ENCODE measurements around the gene KRT74. TPM values are rescaled to one million over a fixed set of nuclear protein-coding genes. Genes with fewer than 3 reads are reported as not detected.

Gene KRT74
- total and polyA plus RNA-seq, 10 of the 15 experiments (the other 5 are each of a cell fraction or from before 2014, with no cell fraction given) = not detected

GRCh38 chr12:52526511-52526951 lies 47.1 kb downstream of the KRT74 start (continued):
- TF ChIP-seq MTA2 (IDR thresholded peaks at IDR 0.05; ENCODE audit: low read depth) (no peak), IRF3 (IDR thresholded peaks at IDR 0.05) (no peak), SMARCA5 (IDR thresholded peaks at IDR 0.05) (no peak), BMI1 (IDR thresholded peaks at IDR 0.05; ENCODE audit: borderline replicate concordance) (no peak)

DNA sequence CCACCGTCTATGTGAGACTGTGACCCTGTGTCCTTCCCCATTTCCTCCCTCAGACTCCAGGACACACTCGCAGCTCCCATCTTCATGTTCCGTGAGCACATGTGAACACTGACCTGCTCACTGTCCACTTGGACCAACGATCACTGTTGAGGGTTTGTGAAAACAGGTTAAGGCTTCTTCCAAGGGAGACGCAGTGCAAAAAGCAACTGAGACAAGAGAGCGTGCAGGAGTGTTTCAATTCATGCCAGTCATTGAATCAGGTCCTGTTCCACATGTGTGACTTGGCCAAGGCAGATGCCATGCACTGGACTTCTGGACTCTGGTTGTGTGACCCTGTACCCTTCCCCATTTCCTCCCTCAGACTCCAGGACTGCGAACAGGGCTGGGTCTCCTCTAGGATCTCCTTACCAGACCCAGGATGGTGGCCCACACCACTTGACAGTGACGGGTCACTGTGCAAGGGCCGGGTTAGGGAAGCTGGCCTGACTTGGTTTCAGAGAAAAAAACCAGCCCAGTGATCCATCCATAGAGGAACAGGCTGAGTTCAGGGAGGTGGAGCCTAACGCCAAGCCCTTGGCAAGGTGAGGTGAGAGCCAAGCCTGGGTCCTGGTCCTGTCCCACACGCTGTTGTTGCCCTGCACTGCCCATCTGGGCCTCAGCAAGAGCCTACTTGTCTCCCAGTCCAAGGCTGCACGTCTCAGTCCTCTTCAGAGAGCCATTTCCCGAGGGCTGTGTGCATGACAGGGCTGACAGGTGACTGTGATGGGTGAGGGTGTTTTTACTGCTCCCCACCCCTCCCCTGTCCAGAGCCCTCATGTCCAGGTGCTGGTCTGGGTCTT lies 47.8 kb downstream of the KRT74 start:
- DNase-seq (ENCODE audit: low read depth, low spot score) = no peak
- H3K36me3 ChIP-seq (ENCODE audit: control insufficient read depth in 2 of 2, insufficient read depth in 2 of 2, low read length in 1 of 2) = no peaks in the 10 kb centered on the region
- H3K27ac ChIP-seq (ENCODE audit: control insufficient read depth, insufficient read depth) = no peak overlapping the region
- no peak overlapping the region for H2AFZ ChIP-seq (ENCODE audit: control insufficient read depth, low read depth, low read length)
- no peak for ATAC-seq
- WGBS (ENCODE audit: insufficient coverage, insufficient replicate concordance, low lambda C conversion rate, missing lambda C conversion rate) = 21% methylated on average over 13 of the region's 13 CpGs
- no peak overlapping the region for H3K4me3 ChIP-seq
- no peaks in the 10 kb centered on the region for H3K4me1 ChIP-seq (ENCODE audit: control insufficient read depth, insufficient read depth, low read length)
- TF ChIP-seq DPF2 (IDR thresholded peaks at IDR 0.05) = no peak
- TF ChIP-seq CBFB (IDR thresholded peaks at IDR 0.05; ENCODE audit: low read depth) = no peak
- no peak for TF ChIP-seq MTA3 (IDR thresholded peaks at IDR 0.05; ENCODE audit: borderline replicate concordance, low read length)
- TF ChIP-seq SUZ12 (IDR thresholded peaks at IDR 0.05; ENCODE audit: unreplicated experiment) = no peak
- in situ Hi-C loops (cut with MboI) = no loop called here
- H3K9me3 ChIP-seq (replicated peaks; ENCODE audit: control insufficient read depth, insufficient read depth, low read length) = no peaks in the 10 kb centered on the region
- FAIRE-seq = no peak
- intact Hi-C loops (cut with micrococcal nuclease; ENCODE audit: unreplicated experiment) = no loop called here
- H3K9ac ChIP-seq (ENCODE audit: control insufficient read depth, insufficient read depth, low read length) = no peak overlapping the region
- no peak overlapping the region for H3K4me2 ChIP-seq (ENCODE audit: control insufficient read depth, insufficient read depth)
- H4K20me1 ChIP-seq (ENCODE audit: control insufficient read depth, insufficient read depth) = no peaks in the 10 kb centered on the region
- BruUV-seq (replicated peaks) = no TSS peak
- H3K79me2 ChIP-seq (ENCODE audit: control insufficient read depth, insufficient read depth, low read length) = no peaks in the 10 kb centered on the region
- ChIA-PET CTCF (no interaction called here), RAD21 (ENCODE audit: unreplicated experiment) (no interaction called here), SMC1A (ENCODE audit: uncharacterized antibody, unreplicated experiment) (no interaction called here), POLR2A (no interaction called here)
- peaks cover 0 to 11% of the 10 kb centered on the region in 2 experiments; a peak in 3 of 4 replicates for H3K27me3 ChIP-seq (replicated peaks in 1 of 2; ENCODE audit: control insufficient read depth in 2 of 2, insufficient read depth in 2 of 2, low read length in 1 of 2)
